ENCODE measurements around the gene RASAL1. TPM values are rescaled to one million over a fixed set of nuclear protein-coding genes. Genes with fewer than 3 reads are reported as not detected.

Gene RASAL1
- total RNA-seq, 1 donor from 2014 or later: 0.26 TPM

DNA sequence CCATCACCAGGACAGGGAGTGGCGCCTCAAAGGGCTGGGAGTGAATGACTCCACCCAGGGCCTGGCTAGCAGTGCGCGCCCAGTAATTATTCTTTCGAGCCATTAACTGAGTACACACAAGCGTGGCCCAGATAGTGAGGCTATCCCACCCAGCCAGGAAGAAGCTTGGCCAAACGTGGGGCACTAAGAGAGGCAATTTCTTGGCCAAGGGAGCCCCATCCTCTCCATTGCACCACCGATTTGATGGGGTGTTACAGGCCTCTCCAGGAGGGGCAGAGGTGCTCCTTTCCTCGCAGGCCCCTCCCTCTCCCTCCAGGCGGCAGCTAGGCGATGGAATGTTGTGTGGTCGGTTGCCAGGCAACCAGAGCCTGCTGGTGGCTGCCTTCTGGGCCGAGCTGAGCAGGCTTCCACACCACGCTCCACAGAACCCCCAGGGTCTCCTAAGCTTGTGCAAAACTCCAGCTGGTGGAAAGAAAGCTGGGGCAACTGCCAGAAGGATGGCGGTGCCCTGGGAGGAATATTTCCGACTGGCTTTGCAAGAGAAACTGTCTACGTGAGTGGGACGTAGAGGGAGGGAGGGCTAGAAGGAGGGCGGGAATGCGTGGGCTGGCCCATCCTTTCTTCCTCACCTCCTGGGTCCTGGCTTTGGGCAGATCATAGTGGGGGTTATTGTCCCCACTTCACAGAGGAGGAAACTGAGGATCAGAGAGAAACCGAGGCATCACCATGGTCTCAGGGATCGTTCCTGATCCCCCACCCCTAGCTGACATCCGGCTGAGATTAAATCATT, 14.0 kb upstream of the RASAL1 start, which contains the start of gene CFAP73:
TSS of gene CFAP73 (plus strand) at position 364 of the 790 bp plus-strand sequence. CDS start at position 498, 134 bp downstream.
- peak; percentile 63 for DNase-seq (ENCODE audit: low read depth)
- FAIRE-seq: no peak
- Histone ChIP-seq H3K4me3 (ENCODE audit: low read depth, low read length) (no peak within 1 kb of the TSS), H3K36me3 (ENCODE audit: control insufficient read depth, insufficient read depth, low read length) (no peaks in the 10 kb centered on the region), H3K27me3 (ENCODE audit: control insufficient read depth, insufficient read depth, low read length) (peaks cover 14% of the 10 kb centered on the region)
- TF ChIP-seq, protein P1, sequence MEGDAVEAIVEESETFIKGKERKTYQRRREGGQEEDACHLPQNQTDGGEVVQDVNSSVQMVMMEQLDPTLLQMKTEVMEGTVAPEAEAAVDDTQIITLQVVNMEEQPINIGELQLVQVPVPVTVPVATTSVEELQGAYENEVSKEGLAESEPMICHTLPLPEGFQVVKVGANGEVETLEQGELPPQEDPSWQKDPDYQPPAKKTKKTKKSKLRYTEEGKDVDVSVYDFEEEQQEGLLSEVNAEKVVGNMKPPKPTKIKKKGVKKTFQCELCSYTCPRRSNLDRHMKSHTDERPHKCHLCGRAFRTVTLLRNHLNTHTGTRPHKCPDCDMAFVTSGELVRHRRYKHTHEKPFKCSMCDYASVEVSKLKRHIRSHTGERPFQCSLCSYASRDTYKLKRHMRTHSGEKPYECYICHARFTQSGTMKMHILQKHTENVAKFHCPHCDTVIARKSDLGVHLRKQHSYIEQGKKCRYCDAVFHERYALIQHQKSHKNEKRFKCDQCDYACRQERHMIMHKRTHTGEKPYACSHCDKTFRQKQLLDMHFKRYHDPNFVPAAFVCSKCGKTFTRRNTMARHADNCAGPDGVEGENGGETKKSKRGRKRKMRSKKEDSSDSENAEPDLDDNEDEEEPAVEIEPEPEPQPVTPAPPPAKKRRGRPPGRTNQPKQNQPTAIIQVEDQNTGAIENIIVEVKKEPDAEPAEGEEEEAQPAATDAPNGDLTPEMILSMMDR (IDR thresholded peaks at IDR 0.05; ENCODE audit: insufficient read depth, low read length, severe bottlenecking): no peak

DNA sequence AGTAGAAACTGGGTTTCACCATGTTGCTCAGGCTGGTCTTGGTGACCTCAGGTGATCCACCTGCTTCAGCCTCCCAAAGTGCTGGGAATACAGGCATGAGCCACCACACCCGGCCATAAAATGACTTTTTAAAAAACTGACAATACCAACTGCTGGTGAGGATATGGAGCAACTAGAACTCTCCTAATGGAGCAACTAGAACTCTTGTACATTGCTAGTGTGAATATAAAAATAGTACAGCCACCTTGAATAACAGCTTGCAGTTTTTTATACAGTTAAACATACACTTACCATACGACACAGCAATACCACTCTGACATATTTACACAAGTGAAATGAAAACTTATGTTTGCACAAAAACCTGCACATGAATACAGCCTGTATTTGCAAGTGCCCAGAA, 11.4 kb upstream of the RASAL1 start:
- peaks cover 7% of the 10 kb centered on the region for H3K27me3 ChIP-seq (ENCODE audit: control insufficient read depth, insufficient read depth, low read length)
- no peak for FAIRE-seq
- TF ChIP-seq, protein P1 (IDR thresholded peaks at IDR 0.05; ENCODE audit: insufficient read depth, low read length, severe bottlenecking): no peak
- no peaks in the 10 kb centered on the region for H3K36me3 ChIP-seq (ENCODE audit: control insufficient read depth, insufficient read depth, low read length)
- no peak overlapping the region for H3K4me3 ChIP-seq (ENCODE audit: low read depth, low read length)
- no peak for DNase-seq (ENCODE audit: low read depth)

DNA sequence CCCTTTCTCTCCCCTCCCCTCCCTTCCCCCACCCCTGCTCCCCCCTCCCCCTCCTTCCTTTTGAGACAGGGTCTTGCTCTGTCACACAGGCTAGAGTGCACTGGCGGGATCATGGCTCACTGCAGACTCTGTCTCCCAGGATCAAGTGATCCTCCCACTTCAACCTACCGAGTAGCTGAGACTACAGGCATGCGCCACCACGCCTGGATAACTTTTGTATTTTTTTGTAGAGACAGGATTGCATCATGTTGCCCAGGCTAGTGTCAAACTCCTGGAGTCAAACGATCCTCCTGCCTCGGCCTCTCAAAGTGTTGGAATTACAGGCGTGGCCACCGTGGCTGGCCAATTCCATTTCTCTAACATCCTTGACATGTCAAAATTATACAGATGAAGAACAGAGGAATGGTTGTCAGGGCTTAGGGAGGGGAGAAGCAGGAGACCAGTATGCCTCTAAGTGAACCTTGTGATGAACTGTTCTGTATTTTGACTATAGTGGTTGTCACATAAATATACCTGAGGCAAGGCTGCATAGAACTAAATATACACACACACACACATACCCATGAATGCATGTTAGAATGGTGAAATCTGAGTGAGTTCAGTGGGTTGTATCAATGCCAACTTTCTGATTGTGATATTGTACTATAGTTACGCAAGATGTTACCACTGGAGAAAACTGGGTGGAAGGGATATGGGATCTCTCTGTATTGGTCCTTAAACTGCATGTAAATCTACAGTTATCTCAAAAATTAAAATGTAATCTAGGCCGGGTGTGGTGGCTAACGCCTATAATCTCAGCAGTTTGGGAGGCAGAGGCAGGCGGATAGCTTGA, 10.4 kb upstream of the RASAL1 start:
- TF ChIP-seq, protein P1 (IDR thresholded peaks at IDR 0.05; ENCODE audit: insufficient read depth, low read length, severe bottlenecking): no peak
- DNase-seq (ENCODE audit: low read depth) (peak; percentile 13), FAIRE-seq (no peak)

DNA sequence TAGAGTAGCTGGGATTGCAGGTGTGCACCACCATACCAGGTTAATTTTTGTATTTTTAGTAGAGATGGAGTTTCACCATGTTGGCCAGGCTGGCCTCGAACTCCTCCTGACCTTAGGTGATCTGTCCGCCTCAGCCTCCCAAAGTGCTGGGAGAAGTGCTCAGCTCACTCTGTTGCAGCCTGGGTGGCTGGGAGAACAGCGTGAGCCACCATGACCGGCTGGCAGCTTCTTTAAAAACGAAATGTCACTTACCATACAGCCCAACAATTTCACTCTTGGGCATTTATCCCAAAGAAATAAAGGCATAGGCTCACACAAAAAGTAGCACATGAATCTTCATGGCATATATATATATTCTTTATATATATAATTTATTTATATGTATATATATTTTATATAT, 9.2 kb upstream of the RASAL1 start:
- DNase-seq (ENCODE audit: low read depth) (no peak), FAIRE-seq (no peak)
- Histone ChIP-seq H3K36me3 (ENCODE audit: control insufficient read depth, insufficient read depth, low read length) (no peaks in the 10 kb centered on the region), H3K27me3 (ENCODE audit: control insufficient read depth, insufficient read depth, low read length) (no peaks in the 10 kb centered on the region), H3K4me3 (ENCODE audit: low read depth, low read length) (no peak overlapping the region)
- TF ChIP-seq, protein P1 (IDR thresholded peaks at IDR 0.05; ENCODE audit: insufficient read depth, low read length, severe bottlenecking): no peak

More for the DNA sequence above, 10.4 kb upstream of the RASAL1 start:
- Histone ChIP-seq H3K36me3 (ENCODE audit: control insufficient read depth, insufficient read depth, low read length) (no peaks in the 10 kb centered on the region), H3K27me3 (ENCODE audit: control insufficient read depth, insufficient read depth, low read length) (peaks cover 3% of the 10 kb centered on the region), H3K4me3 (ENCODE audit: low read depth, low read length) (no peak overlapping the region)

DNA sequence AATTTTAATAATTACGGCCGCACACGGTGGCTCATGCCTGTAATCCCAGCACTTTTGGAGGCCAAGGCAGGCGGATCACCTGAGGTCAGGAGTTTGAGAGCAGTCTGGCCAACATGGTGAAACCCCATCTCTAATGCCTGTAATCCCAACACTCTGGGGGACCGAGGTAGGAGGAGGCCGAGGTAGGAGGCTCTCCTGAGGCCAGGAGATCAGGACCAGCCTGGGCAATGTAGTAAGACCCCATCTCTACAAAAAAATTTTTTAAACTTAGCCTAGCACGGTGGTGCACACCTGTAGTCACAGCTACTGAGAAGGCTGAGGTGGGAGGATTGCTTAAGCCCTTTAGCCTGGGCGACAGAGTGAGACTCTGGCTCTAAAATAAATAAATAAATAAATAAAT, 8.4 kb upstream of the RASAL1 start:
- FAIRE-seq: no peak
- Histone ChIP-seq H3K4me3 (ENCODE audit: low read depth, low read length) (no peak overlapping the region), H3K27me3 (ENCODE audit: control insufficient read depth, insufficient read depth, low read length) (no peaks in the 10 kb centered on the region), H3K36me3 (ENCODE audit: control insufficient read depth, insufficient read depth, low read length) (no peaks in the 10 kb centered on the region)
- DNase-seq (ENCODE audit: low read depth): no peak
- TF ChIP-seq, protein P1 (IDR thresholded peaks at IDR 0.05; ENCODE audit: insufficient read depth, low read length, severe bottlenecking): no peak

Data from bronchial epithelial cell (primary cell).